Transverse colon (tissue), 4 donors: Measurements from ENCODE around the gene NPAS1. TPM values are rescaled to one million over a fixed set of nuclear protein-coding genes. Genes with fewer than 3 reads are reported as not detected.

ENCODE experiments used
- DNase-seq: peaks from one replicate; pipeline ENCODE4 v3.0.0-alpha.2; 2019
- H3K27ac ChIP-seq, 4 donors: fragments of 200-600 bp; sonication (generic); 2 replicates each; pipeline ENCODE4 v1.5.1; 2016 to 2018; ENCODE audit warnings: inconsistent platforms in 4 of 4
- H3K27me3 ChIP-seq: fragments of 200-600 bp; sonication (generic); 2 replicates; pipeline ENCODE4 v1.5.1; 2017; ENCODE audit warnings: inconsistent platforms
- H3K36me3 ChIP-seq, 4 donors: fragments of 200-600 bp; sonication (generic); 2 replicates each; pipeline ENCODE4 v1.5.1; 2017 to 2019; ENCODE audit warnings: inconsistent platforms in 4 of 4
- H3K4me1 ChIP-seq, 4 donors: fragments of 200-600 bp; sonication (generic); 2 replicates each; pipeline ENCODE4 v1.5.1; 2017 to 2020; ENCODE audit warnings: inconsistent platforms in 4 of 4
- H3K4me3 ChIP-seq, 4 donors: fragments of 200-600 bp; sonication (generic); 1 replicate in 1 of 4; 2 replicates in 3 of 4; pipeline versions ENCODE4 v1.5.1 to v1.6.1; 2017 to 2019; ENCODE audit warnings: inconsistent platforms in 4 of 4
- H3K9me3 ChIP-seq, 2 donors: fragments of 200-600 bp; sonication (generic); 2 replicates each; pipeline ENCODE4 v1.5.1; 2017 to 2019; ENCODE audit warnings: inconsistent platforms in 2 of 2
- EP300 ChIP-seq: sonication (generic); formaldehyde crosslinking; IDR thresholded peaks from one replicate; pipeline ENCODE4 v1.6.1; 2017; ENCODE audit warnings: antibody characterized with exemption, low read depth
- POLR2A ChIP-seq: fragments of 450-650 bp; IDR thresholded peaks from one replicate; pipeline ENCODE4 v1.6.1; 2016; ENCODE audit warnings: antibody characterized with exemption, mild to moderate bottlenecking, moderate library complexity
- POLR2AphosphoS5 ChIP-seq, 3 donors: sonication (generic); formaldehyde crosslinking; IDR thresholded peaks; one replicate each; pipeline ENCODE4 v1.6.1; 2016; ENCODE audit warnings: antibody characterized with exemption in 3 of 3
- WGBS, 2 donors: methylation state at CpG; one replicate each; pipeline ENCODE4 v1.1.5; 2018; ENCODE audit warnings: low coverage in 1 of 2; 5-methylcytosine and 5-hydroxymethylcytosine counted together
- in situ Hi-C, 4 donors: fragments of 200-750 bp; cut with MboI; loops; one replicate each; pipeline versions ENCODE4 v1.15.0 to v1.15.1; 2017; ENCODE audit warnings: low sequenced_read_pairs in 3 of 4, low pct_ligation_motif_present in 1 of 4, low pct_unique_long_range_greater_than_20kb in 1 of 4
- intact Hi-C: fragments of 100-400 bp; cut with DNase I; formaldehyde crosslinking; loops from one replicate; pipeline ENCODE4 v1.15.1; 2023; ENCODE audit warnings: low total_unique reads
- total RNA-seq, 4 donors: library from RNA; depleted of rRNA; stranded (reverse); fragments of >200 nt; gene quantifications; one replicate each; pipeline ENCODE4 v1.1.0, GENCODE V29; 2016
- TF ChIP-seq, protein P1 (sequence below), 5 experiments: fragments of 200-600 bp in 3 of 5; fragments of 450-650 bp in 2 of 5; sonication (generic) in 3 of 5; IDR thresholded peaks; 1 replicate in 2 of 5; 2 replicates in 3 of 5; pipeline ENCODE4 v1.5.1; 2016 to 2017; ENCODE audit warnings: antibody characterized with exemption in 5 of 5, inconsistent platforms in 3 of 5, mild to moderate bottlenecking in 2 of 5, moderate library complexity in 1 of 5

The NPAS1 gene
- total RNA-seq, 4 donors from 2014 or later: 0.55 to 0.79 TPM; not detected in 2

DNA sequence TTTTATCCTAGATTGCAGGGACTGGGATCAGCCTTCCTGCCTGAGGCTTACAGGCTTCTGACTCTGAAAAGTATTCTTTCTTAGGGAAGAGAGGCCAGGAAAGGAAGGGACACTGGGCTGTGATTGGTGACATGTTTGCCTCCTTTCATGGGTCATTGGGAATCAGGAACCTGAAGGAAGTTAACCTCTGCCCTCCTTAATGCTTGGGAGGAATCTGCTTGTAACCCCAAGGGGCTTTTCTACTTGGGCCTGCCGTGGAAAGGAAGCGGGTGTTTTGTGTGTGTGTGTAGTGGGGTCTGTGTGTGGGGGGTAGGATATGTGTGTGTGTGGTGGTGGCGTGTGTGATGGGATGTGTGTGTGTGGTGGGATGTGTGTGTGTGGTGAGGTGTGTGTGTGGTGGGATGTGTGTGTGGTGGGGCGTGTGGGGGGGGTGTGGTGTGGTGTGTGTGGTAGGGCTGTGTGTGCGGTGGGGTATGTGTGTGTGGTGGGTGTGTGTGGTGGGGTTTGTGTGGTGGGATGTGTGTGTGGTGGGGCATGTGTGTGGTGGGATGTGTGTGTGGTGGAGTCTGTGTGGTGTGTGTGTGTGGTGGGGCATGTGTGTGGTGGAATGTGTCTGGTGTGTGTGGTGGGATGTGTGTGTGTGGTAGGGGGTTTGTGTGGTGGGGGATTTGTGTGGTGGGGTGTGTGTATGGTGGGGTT is 41.3 kb upstream of the NPAS1 start:
- no peak overlapping the region for H3K4me3 ChIP-seq
- WGBS, 2 donors: 74 to 81% methylated on average over 4 to 5 of the region's 5 CpGs
- in situ Hi-C loops (loop anchor here in 1 of 4 donors (25.0 kb wide), 1 partner anchor 216 kb away; no protein-coding TSS in a partner anchor), intact Hi-C loops (no loop called here)
- no peaks in the 10 kb centered on the region for H3K9me3 ChIP-seq
- no peaks in the 10 kb centered on the region for H3K36me3 ChIP-seq
- TF ChIP-seq POLR2A (no peak), EP300 (no peak), POLR2AphosphoS5 (IDR thresholded peaks at IDR 0.05) (no peak)
- TF ChIP-seq, protein P1, sequence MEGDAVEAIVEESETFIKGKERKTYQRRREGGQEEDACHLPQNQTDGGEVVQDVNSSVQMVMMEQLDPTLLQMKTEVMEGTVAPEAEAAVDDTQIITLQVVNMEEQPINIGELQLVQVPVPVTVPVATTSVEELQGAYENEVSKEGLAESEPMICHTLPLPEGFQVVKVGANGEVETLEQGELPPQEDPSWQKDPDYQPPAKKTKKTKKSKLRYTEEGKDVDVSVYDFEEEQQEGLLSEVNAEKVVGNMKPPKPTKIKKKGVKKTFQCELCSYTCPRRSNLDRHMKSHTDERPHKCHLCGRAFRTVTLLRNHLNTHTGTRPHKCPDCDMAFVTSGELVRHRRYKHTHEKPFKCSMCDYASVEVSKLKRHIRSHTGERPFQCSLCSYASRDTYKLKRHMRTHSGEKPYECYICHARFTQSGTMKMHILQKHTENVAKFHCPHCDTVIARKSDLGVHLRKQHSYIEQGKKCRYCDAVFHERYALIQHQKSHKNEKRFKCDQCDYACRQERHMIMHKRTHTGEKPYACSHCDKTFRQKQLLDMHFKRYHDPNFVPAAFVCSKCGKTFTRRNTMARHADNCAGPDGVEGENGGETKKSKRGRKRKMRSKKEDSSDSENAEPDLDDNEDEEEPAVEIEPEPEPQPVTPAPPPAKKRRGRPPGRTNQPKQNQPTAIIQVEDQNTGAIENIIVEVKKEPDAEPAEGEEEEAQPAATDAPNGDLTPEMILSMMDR (IDR thresholded peaks at IDR 0.05): no peak
- H3K27me3 ChIP-seq: no peaks in the 10 kb centered on the region
- H3K4me1 ChIP-seq: peaks cover 27 to 61% (median 38%) of the 10 kb centered on the region in 4 donors
- peak overlapping the region in 3 of 4 donors; percentile 4 to 89 (median 77) for H3K27ac ChIP-seq
- no peak for DNase-seq

DNA sequence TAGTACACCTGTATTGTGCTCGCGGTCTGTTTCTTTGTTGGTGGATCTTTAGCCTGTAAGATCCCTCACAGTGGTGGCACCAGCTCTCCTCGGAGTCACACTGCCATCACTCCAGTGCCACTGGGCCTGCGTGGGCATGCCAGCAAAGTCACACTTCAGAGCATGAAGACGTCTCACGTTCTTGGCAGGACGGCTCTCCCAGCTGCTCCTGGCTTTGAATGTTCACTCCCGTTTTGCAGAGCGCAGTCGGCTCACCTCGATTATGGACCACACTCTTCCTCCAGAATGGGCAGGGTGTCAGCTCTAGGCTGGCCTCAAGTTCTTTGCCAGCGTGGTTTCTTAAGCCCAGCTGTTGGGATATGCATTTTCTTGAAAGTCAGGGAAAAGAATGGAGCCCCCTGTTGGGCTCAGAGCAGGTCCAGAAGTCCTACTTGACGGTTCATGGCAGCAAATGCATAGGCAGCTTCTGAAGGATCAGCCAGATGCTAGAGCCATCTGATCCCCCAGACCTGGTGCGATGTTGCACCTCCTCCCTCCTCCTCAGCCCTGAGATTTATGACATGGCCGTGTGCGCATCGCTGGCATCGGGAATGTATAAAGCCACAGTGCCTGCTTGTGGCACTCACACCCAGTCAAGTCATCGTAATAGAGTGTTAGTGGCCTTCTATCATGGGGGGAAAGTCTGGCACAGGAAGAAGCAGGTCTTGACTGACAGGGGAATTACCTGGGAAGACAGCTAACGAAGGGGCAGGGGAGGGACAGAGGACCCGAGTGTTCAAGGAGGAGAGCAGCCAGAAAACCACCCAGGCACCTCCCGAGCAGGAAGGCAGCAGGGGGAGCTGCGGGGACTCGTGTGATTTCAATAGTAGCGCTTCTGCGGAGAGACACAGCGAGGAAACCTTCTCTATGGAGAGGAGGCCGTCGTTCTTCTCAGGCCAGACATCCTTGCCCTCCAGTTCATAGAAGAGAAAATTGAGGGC is 40.2 kb upstream of the NPAS1 start:
- WGBS, 2 donors: 81 to 89% methylated on average over 4 to 29 of the region's 29 CpGs
- Histone ChIP-seq H3K36me3 (no peaks in the 10 kb centered on the region), H3K4me3 (no peak overlapping the region), H3K9me3 (no peaks in the 10 kb centered on the region), H3K4me1 (peaks cover 30 to 67% (median 43%) of the 10 kb centered on the region in 4 donors), H3K27ac (no peak overlapping the region), H3K27me3 (no peaks in the 10 kb centered on the region)
- in situ Hi-C loops (loop anchor here in 2 of 4 donors (10.0 to 25.0 kb wide), 2 partner anchors 125 to 217 kb away; partner anchors contain the start of gene AP2S1 (in 1 of the 2)), intact Hi-C loops (no loop called here)
- TF ChIP-seq POLR2AphosphoS5 (IDR thresholded peaks at IDR 0.05): no peak
- no peak for TF ChIP-seq POLR2A
- no peak for TF ChIP-seq EP300
- TF ChIP-seq, protein P1 (IDR thresholded peaks at IDR 0.05): no peak
- DNase-seq: no peak

DNA sequence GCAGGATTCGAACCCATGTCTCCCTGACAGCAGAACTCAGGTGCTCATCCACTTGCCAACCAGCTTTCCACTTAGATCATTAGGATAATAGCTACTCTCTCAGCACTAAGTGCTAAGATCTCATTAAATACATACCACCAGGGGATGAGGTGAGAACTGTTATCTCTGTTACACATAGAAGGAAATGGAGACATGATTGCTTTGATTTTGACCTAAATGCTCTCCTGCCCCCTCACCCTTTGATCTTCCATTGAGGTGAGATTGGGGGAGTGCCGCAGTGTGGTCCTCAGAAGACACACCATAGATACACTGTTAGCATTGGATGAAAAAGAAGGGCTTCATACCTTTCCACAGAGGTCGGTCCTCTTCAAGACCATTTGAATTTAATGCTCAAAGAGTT is 38.9 kb upstream of the NPAS1 start:
- TF ChIP-seq EP300 (no peak), POLR2A (no peak), POLR2AphosphoS5 (IDR thresholded peaks at IDR 0.05) (no peak)
- TF ChIP-seq, protein P1 (IDR thresholded peaks at IDR 0.05): no peak
- Histone ChIP-seq H3K27me3 (no peaks in the 10 kb centered on the region), H3K9me3 (no peaks in the 10 kb centered on the region), H3K27ac (no peak overlapping the region), H3K4me1 (peaks cover 23 to 63% (median 45%) of the 10 kb centered on the region in 4 donors), H3K36me3 (no peaks in the 10 kb centered on the region), H3K4me3 (no peak overlapping the region)
- intact Hi-C loops: no loop called here
- in situ Hi-C loops: loop anchor here in 2 of 4 donors (10.0 to 25.0 kb wide), 2 partner anchors 126 to 218 kb away; partner anchors contain the start of gene AP2S1 (in 1 of the 2)
- no peak for DNase-seq
- 91% methylated on average over 3 of the region's 3 CpGs; no CpG with 5 or more reads in 1 of the 2 donors for WGBS, 2 donors
